Upper lobe of left lung (tissue), 4 donors: Measurements from ENCODE around the gene ABCG2.

Experiments used
- POLR2A ChIP-seq, 4 donors: fragments of 450-650 bp; IDR thresholded peaks; one replicate each; pipeline ENCODE4 v1.5.1; 2016 to 2017; ENCODE audit warnings: antibody characterized with exemption in 4 of 4, mild to moderate bottlenecking in 2 of 4
- TF ChIP-seq, protein P1 (sequence below), 6 experiments: fragments of 450-650 bp in 4 of 6; fragments of 200-600 bp in 2 of 6; sonication (generic) in 2 of 6; IDR thresholded peaks; one replicate each; pipeline ENCODE4 v1.5.1; 2016 to 2019; ENCODE audit warnings: antibody characterized with exemption in 6 of 6

DNA sequence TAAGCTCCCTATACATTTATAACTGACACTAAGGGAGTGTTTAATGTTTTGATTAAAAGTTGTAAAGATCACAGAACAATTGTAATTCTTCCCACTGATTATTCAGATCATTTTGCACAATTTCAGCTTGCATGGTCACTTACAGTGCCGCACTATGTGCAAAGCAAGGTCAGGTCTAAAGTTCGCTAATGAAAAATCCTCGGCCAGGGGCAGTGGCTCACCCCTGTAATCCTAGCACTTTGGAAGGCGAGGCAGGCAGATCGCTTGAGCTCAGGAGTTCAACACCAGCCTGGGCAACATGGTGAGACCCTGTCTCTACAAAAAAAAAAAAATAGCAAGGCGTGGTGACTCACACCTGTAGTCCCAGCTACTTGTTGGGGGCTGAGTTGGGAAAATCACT is 94.0 kb downstream of the ABCG2 start:
- TF ChIP-seq POLR2A (IDR thresholded peaks at IDR 0.05), result no peak
- TF ChIP-seq, protein P1, sequence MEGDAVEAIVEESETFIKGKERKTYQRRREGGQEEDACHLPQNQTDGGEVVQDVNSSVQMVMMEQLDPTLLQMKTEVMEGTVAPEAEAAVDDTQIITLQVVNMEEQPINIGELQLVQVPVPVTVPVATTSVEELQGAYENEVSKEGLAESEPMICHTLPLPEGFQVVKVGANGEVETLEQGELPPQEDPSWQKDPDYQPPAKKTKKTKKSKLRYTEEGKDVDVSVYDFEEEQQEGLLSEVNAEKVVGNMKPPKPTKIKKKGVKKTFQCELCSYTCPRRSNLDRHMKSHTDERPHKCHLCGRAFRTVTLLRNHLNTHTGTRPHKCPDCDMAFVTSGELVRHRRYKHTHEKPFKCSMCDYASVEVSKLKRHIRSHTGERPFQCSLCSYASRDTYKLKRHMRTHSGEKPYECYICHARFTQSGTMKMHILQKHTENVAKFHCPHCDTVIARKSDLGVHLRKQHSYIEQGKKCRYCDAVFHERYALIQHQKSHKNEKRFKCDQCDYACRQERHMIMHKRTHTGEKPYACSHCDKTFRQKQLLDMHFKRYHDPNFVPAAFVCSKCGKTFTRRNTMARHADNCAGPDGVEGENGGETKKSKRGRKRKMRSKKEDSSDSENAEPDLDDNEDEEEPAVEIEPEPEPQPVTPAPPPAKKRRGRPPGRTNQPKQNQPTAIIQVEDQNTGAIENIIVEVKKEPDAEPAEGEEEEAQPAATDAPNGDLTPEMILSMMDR (IDR thresholded peaks at IDR 0.05), result no peak
